Body of pancreas (tissue), 4 donors: ENCODE measurements around the gene HOXB4. TPM values are rescaled to one million over a fixed set of nuclear protein-coding genes. Genes with fewer than 3 reads are reported as not detected.
A peak's percentile ranks its signal among the peaks of the same experiment; 100 is the strongest.

Experiments
- ATAC-seq: fragments of 150-250 bp; one replicate; pipeline ENCODE4 v1.9.1; 2016
- DNase-seq, 4 donors: peaks; one replicate each; pipeline ENCODE4 v3.0.0-alpha.2; 2019
- H3K27ac ChIP-seq, 4 donors: fragments of 200-600 bp; sonication (generic); 1 replicate in 3 of 4; 2 replicates in 1 of 4; pipeline versions ENCODE4 v1.5.1 to v1.6.1; 2016 to 2019; ENCODE audit warnings: mild to moderate bottlenecking in 1 of 4, mixed read lengths in 1 of 4, moderate library complexity in 1 of 4
- H3K27me3 ChIP-seq, 2 donors: fragments of 200-600 bp; sonication (generic); one replicate each; pipeline ENCODE4 v1.6.0; 2016; ENCODE audit warnings: mild to moderate bottlenecking in 1 of 2
- H3K36me3 ChIP-seq, 2 donors: fragments of 200-600 bp; sonication (generic); replicated peaks in 1 of 2; 2 replicates each; pipeline ENCODE4 v1.5.1; 2016; ENCODE audit warnings: low read depth in 2 of 2; ENCODE audit not compliant: insufficient read depth in 1 of 2
- H3K4me1 ChIP-seq: fragments of 200-600 bp; sonication (generic); one replicate; pipeline ENCODE4 v1.6.0; 2016
- H3K4me3 ChIP-seq, 2 donors: fragments of 200-600 bp; sonication (generic); 1 replicate in 1 of 2; 2 replicates in 1 of 2; pipeline ENCODE4 v1.5.1; 2016 to 2019
- H3K9me3 ChIP-seq, 3 donors: fragments of 200-600 bp; sonication (generic); 1 replicate in 2 of 3; 2 replicates in 1 of 3; pipeline ENCODE4 v1.5.1; 2016
- POLR2A ChIP-seq, 3 donors: fragments of 450-650 bp; IDR thresholded peaks; one replicate each; pipeline ENCODE4 v1.6.1; 2016; ENCODE audit warnings: antibody characterized with exemption in 3 of 3, mild to moderate bottlenecking in 2 of 3
- WGBS, 2 donors: methylation state at CpG; one replicate each; pipeline ENCODE4 v1.1.5; 2017; 5-methylcytosine and 5-hydroxymethylcytosine counted together
- intact Hi-C: fragments of 100-400 bp; cut with DNase I; formaldehyde crosslinking; loops from one replicate; pipeline ENCODE4 v1.15.1; 2023
- total RNA-seq, 2 donors: library from RNA; depleted of rRNA; stranded (reverse); fragments of >200 nt; gene quantifications; one replicate each; pipeline ENCODE4 v1.1.0, GENCODE V29; 2016
- TF ChIP-seq, protein P1 (sequence below), 7 experiments: fragments of 450-650 bp in 4 of 7; fragments of 200-600 bp in 3 of 7; sonication (generic) in 3 of 7; IDR thresholded peaks; one replicate each; pipeline ENCODE4 v1.5.1; 2016 to 2019; ENCODE audit warnings: antibody characterized with exemption in 7 of 7

HOXB4 gene
- total RNA-seq, 2 donors from 2014 or later = 0.26 to 2.3 TPM

DNA sequence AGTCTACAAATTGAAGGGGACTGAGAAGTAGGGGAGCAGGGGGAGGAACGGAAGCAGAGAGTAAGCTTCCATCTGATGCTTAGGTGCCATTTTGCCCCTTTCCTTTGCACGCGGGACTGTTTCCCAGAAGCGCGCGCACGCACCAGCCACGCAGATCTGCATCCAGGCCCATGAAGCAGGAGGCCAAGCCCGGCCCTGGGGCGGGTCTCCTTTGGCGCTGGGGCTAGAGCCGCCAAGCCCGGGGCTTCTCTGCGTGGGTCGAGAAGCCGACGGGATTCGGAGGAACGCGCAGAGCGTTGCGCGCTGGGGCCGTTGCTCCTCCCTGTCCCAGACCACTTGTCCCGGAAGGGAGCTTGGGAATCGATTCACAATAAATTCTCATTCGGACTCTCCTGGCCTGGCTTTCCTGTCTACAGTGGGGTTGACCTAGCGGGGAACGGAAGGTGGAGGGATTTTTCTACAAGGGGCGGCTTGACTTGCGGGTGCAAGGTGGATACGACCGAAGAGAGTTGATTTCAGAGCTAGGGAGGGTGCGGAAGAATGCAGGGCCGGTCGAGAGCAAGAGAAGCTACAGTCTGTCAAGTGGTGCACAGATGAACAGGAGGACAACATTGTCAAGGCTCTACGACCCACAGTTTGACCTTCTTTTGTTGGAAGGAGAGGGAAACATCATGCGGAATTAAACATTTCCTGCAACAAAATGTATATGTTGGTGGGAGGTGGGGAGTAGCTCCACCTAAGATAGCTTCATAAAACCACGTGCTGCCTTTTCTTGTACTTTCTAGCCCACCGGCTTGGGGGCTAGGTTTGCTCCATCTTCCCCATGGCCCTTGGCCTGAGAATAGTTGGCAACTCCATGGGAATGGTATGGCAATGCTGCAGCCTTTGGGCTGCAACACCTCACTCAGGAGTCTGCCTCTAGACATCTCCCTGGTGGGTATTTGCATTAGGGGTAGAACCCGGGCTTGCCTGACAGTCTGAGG, 43.6 kb upstream of the HOXB4 start:
- H3K9me3 ChIP-seq = no peaks in the 10 kb centered on the region
- TF ChIP-seq, protein P1, sequence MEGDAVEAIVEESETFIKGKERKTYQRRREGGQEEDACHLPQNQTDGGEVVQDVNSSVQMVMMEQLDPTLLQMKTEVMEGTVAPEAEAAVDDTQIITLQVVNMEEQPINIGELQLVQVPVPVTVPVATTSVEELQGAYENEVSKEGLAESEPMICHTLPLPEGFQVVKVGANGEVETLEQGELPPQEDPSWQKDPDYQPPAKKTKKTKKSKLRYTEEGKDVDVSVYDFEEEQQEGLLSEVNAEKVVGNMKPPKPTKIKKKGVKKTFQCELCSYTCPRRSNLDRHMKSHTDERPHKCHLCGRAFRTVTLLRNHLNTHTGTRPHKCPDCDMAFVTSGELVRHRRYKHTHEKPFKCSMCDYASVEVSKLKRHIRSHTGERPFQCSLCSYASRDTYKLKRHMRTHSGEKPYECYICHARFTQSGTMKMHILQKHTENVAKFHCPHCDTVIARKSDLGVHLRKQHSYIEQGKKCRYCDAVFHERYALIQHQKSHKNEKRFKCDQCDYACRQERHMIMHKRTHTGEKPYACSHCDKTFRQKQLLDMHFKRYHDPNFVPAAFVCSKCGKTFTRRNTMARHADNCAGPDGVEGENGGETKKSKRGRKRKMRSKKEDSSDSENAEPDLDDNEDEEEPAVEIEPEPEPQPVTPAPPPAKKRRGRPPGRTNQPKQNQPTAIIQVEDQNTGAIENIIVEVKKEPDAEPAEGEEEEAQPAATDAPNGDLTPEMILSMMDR (IDR thresholded peaks at IDR 0.05) = no peak
- no peak for TF ChIP-seq POLR2A (IDR thresholded peaks at IDR 0.05)
- H3K36me3 ChIP-seq = no peaks in the 10 kb centered on the region
- H3K27me3 ChIP-seq = peaks cover 0 to 67% of the 10 kb centered on the region in 2 donors
- DNase-seq (no peak), ATAC-seq (no peak)
- intact Hi-C loops = loop anchor here (10.0 kb wide), 1 partner anchor 467 kb away; no protein-coding TSS in a partner anchor
- H3K4me3 ChIP-seq = no peak overlapping the region
- no peak overlapping the region for H3K27ac ChIP-seq
- 10% methylated on average over 23 to 41 of the region's 41 CpGs for WGBS, 2 donors
- peaks cover 27% of the 10 kb centered on the region for H3K4me1 ChIP-seq

DNA sequence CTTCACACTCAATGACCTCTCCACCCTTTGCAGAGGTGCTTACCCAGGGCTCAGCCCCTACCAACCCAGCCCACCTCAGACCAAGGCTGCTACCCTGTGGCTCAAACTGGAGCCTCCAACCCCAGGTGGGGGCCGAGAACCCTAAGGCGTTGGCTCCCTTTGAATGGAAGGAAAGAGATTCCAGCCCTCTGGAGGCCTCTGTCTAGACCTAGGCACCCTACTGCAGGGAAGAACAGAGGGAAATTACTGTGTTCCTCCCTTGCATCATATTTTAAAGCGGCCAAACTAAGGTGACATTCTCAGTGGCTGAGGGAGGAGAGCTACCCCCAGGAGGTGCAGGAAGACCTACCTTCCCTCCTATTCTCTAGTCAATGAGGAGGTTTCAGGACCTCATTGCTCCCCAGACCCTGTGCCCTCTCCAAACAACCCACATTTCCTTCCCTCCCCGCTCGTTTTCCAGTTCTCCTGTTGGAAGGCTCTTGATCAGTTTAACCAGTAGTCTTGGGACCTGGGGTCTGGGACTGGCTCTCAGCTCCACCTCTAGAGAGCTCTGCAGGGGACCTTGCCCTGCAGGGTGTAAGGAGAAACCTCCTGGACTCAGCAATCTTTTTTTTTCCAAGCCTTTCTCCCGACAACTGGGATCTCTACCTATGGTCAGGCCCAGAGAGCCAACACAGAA, 42.5 kb upstream of the HOXB4 start:
- no peaks in the 10 kb centered on the region for H3K36me3 ChIP-seq
- WGBS, 2 donors = 25 to 38% methylated on average over 6 of the region's 6 CpGs
- intact Hi-C loops = loop anchor here (10.0 kb wide), 1 partner anchor 466 kb away; no protein-coding TSS in a partner anchor
- peaks cover 18% of the 10 kb centered on the region for H3K4me1 ChIP-seq
- no peak for ATAC-seq
- no peak for DNase-seq
- no peak overlapping the region for H3K4me3 ChIP-seq
- peaks cover 0 to 66% of the 10 kb centered on the region in 2 donors for H3K27me3 ChIP-seq
- TF ChIP-seq, protein P1 (IDR thresholded peaks at IDR 0.05) = no peak
- TF ChIP-seq POLR2A (IDR thresholded peaks at IDR 0.05) = no peak
- H3K9me3 ChIP-seq = no peaks in the 10 kb centered on the region
- H3K27ac ChIP-seq = no peak overlapping the region

DNA sequence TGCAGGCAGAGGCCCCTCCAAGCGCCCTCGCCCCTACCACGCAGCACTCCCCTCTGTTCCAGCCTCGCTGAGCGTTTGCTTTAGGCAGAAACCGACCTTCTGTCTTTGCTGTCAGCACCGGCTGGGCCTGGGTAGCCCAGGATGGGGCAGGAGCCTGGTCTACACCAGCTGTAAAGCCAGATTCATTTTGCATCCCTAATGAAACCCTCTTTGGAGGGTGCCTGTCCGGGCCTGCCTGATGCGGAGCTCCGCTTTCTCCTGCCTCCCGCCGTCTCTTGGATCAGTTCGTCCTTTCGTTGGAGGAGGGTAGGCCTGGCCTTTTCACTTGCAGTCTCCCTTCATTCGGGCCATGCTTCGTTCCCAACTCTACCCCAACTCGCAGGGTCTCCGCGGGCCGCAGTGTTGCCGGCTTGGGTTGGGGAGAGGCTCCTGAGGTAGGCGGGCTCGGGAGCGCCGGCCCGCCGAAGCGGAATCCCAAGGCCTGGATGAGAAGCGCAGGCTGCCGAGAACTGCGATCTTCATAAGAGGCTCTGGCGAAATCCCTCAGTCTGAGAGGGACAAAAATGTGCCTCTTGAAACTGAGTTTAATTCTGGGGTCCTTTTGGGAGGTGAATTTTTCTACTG, 41.8 kb upstream of the HOXB4 start:
- 14 to 26% methylated on average over 20 to 32 of the region's 32 CpGs for WGBS, 2 donors
- no peaks in the 10 kb centered on the region for H3K36me3 ChIP-seq
- no peak overlapping the region for H3K27ac ChIP-seq
- DNase-seq (no peak), ATAC-seq (no peak)
- peaks cover 3 to 66% of the 10 kb centered on the region in 2 donors for H3K27me3 ChIP-seq
- intact Hi-C loops = loop anchor here (10.0 kb wide), 2 partner anchors 285 to 465 kb away; no protein-coding TSS in a partner anchor
- no peaks in the 10 kb centered on the region for H3K9me3 ChIP-seq
- H3K4me3 ChIP-seq = no peak overlapping the region
- no peak for TF ChIP-seq POLR2A (IDR thresholded peaks at IDR 0.05)
- TF ChIP-seq, protein P1 (IDR thresholded peaks at IDR 0.05) = no peak
- H3K4me1 ChIP-seq = peaks cover 11% of the 10 kb centered on the region

DNA sequence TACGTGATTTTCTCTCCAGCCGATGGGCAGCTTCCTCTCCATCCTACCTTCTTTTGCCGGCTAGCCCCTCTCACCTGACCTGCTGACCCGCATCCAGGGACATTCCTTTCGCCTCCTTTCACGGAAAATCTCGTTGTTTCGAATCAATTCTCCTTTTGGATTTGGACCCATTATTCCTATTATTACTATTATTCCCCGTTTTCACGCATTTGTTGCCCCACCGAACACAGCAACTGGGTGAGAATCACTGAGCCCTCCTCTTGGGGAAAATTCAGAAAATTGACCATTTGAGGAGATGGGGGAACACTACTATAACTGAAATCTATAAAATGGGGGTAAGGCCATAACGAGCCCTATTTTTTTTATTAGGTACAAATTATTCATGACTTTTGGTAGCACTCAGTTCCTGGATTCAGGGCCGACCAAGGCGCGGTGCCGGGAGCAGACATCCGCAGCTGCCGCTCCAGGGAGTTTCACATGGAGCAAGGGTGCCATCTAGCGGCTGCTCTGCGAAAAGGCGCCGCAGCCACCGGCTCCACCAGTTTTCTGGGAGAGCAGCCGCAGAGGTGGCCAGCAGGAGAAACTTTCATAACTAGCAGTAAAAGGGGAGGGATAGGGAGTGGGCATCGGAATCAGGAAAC, 40.2 kb upstream of the HOXB4 start:
- peaks cover 12% of the 10 kb centered on the region for H3K4me1 ChIP-seq
- intact Hi-C loops = loop anchor here (10.0 kb wide), 1 partner anchor 284 kb away; no protein-coding TSS in a partner anchor
- peaks cover 3 to 67% of the 10 kb centered on the region in 2 donors for H3K27me3 ChIP-seq
- DNase-seq = peak; percentile 87 to 92 (median 91)
- 2 to 3% methylated on average over 25 of the region's 25 CpGs for WGBS, 2 donors
- no peak for TF ChIP-seq POLR2A (IDR thresholded peaks at IDR 0.05)
- TF ChIP-seq, protein P1 (IDR thresholded peaks at IDR 0.05) = peak; percentile 94 to 99 (median 98)
- no peaks in the 10 kb centered on the region for H3K36me3 ChIP-seq
- no peaks in the 10 kb centered on the region for H3K9me3 ChIP-seq
- no peak overlapping the region for H3K4me3 ChIP-seq
- peak; percentile 92 for ATAC-seq
- H3K27ac ChIP-seq = no peak overlapping the region
